Astrocyte (in vitro differentiated cells and primary cell): Measurements from ENCODE around the gene SLAMF7.

Source experiments
- EZH2 ChIP-seq: IDR thresholded peaks from 2 replicates; pipeline ENCODE4 v1.6.1; 2012; ENCODE audit warnings: mild to moderate bottlenecking, low read length, inconsistent platforms; ENCODE audit not compliant: insufficient read depth
- TF ChIP-seq, protein P1 (sequence below): IDR thresholded peaks from 2 replicates; pipeline ENCODE4 v1.5.1; 2011; ENCODE audit warnings: low read depth, mild to moderate bottlenecking, inconsistent platforms, low read length, moderate library complexity; ENCODE audit not compliant: insufficient read depth

DNA sequence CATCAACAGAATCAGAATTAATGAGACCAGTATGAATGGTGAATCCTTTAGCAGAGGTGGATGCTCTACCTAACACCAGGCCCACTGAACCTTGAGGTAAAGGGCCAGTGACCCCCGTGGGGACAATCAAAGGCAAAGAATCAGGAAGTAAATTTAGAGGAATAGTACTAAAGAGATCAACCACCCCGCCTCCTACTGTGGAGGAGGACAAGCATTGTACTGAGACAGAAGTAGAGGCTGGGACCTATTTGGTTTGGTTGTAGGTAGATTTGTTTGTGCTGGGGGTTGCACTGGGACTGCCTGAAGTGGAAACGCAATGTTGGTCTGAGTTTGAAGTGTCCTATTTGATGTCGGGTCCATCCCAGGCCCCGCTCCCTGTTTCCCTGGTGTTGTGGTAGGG lies 36.9 kb upstream of the SLAMF7 start:
- TF ChIP-seq, protein P1, sequence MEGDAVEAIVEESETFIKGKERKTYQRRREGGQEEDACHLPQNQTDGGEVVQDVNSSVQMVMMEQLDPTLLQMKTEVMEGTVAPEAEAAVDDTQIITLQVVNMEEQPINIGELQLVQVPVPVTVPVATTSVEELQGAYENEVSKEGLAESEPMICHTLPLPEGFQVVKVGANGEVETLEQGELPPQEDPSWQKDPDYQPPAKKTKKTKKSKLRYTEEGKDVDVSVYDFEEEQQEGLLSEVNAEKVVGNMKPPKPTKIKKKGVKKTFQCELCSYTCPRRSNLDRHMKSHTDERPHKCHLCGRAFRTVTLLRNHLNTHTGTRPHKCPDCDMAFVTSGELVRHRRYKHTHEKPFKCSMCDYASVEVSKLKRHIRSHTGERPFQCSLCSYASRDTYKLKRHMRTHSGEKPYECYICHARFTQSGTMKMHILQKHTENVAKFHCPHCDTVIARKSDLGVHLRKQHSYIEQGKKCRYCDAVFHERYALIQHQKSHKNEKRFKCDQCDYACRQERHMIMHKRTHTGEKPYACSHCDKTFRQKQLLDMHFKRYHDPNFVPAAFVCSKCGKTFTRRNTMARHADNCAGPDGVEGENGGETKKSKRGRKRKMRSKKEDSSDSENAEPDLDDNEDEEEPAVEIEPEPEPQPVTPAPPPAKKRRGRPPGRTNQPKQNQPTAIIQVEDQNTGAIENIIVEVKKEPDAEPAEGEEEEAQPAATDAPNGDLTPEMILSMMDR: no peak
- TF ChIP-seq EZH2: no peak
